ENCODE measurements around the gene SBNO2. TPM values are rescaled to one million over a fixed set of nuclear protein-coding genes. Genes with fewer than 3 reads are reported as not detected.

Gene SBNO2
- polyA plus RNA-seq, 4 donors = 11.8 to 23.5 (median 14.0) TPM

DNA sequence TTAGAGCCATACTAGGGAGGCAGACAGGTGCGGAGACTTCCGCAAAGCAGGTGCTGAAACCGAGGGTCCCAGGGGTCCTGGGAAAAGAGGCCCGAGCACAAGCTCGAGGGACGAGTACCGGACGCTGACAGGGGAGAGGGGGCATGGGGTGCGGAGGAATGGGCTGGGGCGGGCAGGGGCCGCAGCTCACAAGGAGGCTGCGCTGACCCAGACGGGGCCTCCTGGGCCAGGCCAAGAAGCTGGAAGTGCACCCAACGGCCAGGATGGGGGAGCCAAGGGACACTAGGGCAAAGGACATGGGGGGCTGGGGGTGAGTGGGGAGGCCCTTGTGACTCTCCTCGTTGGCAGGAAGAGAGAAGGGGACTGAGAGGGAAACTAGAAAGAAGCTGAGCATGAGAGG is 80.7 kb downstream of the SBNO2 start:
- DNase-seq (ENCODE audit: low read depth in 4 of 4, low spot score in 3 of 4) = no peak

DNA sequence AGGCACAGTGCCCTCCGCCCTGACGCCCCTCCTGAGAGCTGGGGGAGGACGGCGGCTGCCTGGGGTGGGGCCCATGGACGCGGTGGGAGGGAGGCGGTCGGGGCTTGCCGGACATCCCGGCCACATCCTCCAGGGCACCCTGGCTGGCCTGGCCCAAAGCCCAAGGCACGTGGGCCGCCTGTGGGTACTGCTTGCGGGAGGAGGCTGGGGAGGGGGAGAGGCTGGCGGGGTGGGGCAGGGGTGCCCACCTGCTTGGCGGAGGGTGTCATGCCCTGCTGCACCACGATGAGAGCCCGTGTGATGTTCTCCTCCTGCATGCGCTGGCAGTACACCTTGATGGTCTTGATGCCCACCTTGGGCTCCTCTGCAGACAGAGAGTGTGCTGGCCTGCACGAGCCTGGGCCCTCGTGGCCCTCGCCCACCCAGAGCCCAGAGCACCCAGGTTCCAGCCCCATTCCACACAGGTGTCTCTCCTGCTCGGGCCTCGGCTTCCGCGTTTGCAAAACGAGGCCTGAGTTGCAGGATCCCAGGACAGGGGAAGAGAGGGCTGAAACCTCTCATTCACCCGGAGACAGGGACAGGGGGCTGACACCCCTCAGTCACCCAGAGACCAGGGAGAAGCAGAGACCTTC is 82.4 kb downstream of the SBNO2 start:
- DNase-seq (ENCODE audit: low read depth in 4 of 4, low spot score in 3 of 4) = no peak

DNA sequence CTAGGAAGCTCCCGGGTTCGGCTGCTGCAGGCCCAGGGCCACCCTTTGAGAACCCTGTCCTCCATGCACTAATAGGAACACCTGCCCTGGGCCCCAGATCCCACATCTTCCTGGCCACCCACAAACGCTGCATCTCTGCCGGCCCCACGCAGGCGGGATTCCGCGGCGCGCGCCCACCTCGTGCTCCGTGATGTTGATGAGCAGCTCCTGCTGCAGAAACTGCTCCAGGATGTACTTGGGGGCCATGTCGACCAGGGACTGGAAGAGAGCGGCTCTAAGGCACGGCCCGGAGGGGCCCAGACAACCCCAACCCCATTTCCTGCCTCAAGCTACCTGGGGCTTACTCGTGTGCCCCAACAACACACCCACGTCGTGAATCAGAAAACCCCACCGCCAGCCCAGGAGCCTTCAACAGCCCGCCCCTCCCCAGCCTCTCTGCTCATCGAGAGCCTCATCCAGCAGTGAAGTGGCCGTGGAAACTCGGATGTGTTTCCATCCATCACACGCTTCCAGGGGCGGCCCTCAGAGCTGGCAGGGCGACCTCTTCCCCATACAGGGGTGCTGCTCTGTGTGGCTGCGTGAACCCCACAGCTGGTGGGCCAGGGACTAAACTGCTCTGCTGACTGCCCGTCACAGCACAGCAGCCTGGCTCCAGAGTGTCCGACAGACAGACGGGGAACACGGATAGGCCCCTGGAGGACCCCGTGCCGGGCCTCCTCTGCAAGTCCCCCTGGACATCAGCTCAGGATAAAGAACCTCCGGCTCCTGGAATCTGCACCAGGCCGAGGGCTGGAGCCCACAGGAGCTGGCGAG is 83.1 kb downstream of the SBNO2 start:
- no peak for DNase-seq (ENCODE audit: low read depth in 4 of 4, low spot score in 3 of 4)

DNA sequence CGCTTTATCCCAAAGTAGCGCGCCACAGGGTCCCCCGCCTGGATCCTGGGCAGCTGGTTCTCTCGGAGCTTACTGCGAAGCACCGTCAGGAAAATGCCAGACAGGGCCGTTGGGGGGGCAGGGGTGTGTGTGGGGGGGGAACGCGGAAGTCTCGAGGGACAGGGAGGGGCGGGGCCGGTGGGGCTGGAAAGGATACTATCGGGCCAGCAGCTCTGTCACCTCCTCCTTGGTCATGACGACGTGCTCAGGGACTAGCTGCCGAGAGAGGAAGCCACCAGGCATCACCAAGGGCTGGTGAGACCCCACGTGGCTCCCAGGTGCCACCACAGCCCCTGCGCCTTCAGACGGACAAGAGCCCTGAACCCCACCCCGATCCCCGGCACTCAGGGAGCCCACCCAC is 84.2 kb downstream of the SBNO2 start:
- DNase-seq (ENCODE audit: low read depth in 4 of 4, low spot score in 3 of 4) = no peak

DNA sequence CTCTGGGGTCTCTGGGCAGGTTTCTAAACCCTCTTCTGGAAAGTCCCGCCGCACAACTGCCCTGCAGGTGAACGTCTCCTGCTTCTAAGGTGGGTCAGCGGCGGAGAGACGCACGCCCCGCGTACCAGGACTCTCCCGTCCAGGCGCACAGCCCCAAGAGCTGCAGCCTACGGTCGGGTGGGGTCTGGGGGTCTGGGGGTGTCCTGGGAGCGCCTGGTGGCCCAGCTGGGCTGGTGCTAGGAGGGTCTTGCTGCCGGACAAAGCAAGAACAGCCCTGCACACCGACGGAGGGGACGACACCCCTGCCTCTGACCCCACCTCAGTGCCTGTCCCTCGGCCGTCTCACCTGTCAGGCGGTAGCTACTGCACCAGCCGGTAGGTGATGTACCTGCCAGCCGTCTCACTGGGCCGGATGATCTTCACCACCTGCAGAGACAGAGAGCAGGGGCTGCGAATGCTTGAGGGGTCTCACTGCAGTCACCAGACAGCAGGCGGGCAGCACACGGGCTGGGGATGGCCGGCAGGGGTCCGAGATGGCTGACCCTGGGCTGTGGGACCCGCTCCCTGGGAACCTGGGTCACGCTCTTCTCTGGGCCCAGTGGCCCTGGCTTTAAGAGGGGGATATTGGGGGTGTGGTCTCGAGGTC is 84.8 kb downstream of the SBNO2 start:
- no peak for DNase-seq (ENCODE audit: low read depth in 4 of 4, low spot score in 3 of 4)

DNA sequence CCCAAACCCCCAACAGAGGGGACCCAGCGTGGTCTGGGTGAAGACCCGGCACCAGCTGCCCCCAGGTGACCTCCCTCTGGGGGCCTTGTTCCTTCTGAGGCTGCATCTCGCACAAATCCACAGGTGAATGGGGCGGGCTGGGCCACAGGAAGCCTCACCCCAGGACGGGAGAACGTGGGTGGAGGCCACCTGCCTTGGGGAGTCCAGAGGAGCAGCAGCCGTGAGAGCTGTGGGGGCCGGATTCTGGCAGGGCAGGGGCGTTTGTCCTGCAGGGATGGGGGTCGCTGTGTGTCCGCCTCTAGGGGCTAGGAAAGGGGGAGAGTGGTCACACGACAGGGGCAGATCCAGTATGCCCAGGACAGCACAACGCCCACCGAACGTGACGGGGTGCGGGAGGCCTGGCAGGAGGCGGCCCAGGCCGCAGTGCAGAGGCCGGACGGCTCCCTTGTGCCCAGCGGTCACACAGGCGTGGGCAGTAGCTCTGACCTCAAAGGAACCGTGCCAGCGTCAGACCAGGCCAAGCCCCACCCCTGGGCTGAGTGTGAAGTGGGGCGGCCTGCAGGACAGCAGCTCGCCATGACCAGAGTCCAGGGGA is 85.6 kb downstream of the SBNO2 start:
- DNase-seq (ENCODE audit: low read depth in 4 of 4, low spot score in 3 of 4) = no peak

DNA sequence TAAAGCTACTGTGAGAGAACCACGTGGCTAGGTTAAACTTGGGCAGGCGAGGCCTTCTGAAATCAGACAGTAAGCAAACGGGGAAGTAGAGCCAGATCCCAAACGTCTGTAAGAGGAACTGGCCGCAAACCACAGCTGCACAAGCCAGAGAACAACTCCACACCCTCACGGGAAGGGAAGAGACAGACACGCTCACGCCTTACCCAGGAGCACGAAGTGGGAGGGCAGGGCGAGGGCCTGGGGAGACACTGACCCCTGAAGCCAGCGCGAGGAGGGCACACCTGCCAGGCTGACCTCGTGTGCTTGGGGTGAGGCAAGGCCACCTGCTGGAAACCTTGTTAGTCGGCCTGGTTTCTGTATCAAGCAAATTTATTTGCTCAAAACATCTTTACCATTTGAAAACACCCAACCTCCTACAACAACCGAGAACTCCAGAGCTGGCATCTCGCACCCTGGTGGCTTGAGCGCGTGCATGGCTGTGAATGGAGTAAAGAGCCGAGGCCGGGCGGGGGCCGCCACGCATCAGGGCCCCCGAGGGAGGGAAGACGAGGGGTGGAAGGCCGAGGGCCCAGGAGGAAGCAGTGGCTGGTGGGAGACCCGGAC is 86.2 kb downstream of the SBNO2 start:
- no peak for DNase-seq (ENCODE audit: low read depth in 4 of 4, low spot score in 3 of 4)

DNA sequence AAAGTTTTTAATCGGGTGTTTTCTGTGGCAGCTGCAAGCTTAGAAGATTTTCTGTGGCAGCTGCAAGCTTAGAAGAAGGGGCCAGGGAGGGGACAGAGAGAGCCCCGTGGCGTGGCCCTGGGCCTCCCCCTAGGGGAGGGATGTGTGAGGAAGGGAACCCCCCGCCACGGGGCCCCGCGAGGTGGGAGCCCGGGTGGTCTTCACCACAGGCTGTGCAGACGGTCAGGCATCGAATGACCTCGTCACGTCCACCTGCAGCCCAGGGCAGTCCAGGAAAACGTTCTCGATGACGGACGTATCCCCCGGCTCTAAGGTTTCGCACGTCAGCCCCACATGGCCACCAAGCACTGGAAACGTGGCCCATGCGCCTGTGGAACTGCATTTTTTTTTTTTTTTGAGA is 87.5 kb downstream of the SBNO2 start:
- DNase-seq (ENCODE audit: low read depth in 4 of 4, low spot score in 3 of 4) = no peak

DNA sequence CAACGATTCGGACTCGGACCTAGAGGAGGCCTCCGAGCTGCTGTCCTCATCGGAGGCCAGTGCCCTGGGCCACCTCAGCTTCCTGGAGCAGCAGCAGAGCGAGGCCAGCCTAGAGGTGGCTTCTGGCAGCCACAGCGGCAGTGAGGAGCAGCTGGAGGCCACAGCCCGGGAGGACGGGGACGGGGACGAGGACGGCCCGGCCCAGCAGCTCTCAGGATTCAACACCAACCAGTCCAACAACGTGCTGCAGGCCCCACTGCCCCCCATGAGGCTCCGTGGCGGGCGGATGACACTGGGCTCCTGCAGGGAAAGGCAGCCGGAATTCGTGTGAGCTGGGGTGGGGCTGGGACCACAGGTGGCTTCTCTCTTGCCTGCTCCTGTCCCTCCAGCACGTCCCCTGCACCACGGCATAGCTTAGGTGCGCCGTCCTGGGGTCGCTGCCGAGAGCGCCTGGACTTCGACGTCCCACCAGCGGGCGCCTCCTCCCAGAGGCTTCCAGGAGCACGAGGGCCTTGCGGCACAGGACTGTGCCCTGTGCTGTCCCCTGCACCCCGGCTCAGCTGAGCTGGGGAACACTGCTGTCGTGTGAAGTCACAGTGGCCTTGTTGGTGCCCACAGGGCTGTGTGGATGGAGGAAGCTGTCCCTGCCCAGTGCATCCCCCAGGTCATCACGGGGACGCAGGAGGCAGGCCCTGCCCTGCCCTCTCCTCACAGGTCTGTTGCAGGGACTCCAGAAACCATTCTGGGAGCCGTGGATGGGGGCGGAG is 88.2 kb downstream of the SBNO2 start:
- DNase-seq (ENCODE audit: low read depth in 4 of 4, low spot score in 3 of 4) = no peak

DNA sequence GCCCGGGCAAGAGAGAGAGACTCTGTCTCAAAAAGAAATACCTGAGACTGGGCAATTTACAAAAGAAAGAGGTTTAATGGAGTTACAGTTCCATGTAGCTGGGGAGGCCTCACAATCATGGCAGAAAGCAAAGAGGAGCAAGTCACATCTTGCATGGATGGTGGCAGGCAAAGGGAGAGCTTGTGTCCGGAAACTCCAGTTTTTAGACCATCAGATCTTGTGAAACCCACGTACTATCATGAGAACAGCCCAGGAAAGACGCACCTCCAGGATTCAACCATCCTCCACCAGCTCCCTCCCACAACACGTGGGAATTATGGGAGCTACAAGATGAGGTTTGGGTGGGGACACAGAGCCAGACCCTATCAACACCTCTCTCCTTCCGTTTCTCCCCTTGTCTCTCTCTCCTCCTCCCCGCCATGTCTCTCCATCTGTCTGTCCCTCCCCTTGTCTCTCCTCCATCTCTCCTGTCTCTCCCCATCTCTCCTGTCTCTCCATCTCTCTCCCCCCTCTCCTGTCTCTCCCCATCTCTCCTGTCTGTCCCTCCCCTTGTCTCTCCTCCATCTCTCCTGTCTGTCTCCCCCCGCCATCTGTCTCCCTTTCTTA is 88.9 kb downstream of the SBNO2 start:
- DNase-seq (ENCODE audit: low read depth in 4 of 4, low spot score in 3 of 4) = no peak

DNA sequence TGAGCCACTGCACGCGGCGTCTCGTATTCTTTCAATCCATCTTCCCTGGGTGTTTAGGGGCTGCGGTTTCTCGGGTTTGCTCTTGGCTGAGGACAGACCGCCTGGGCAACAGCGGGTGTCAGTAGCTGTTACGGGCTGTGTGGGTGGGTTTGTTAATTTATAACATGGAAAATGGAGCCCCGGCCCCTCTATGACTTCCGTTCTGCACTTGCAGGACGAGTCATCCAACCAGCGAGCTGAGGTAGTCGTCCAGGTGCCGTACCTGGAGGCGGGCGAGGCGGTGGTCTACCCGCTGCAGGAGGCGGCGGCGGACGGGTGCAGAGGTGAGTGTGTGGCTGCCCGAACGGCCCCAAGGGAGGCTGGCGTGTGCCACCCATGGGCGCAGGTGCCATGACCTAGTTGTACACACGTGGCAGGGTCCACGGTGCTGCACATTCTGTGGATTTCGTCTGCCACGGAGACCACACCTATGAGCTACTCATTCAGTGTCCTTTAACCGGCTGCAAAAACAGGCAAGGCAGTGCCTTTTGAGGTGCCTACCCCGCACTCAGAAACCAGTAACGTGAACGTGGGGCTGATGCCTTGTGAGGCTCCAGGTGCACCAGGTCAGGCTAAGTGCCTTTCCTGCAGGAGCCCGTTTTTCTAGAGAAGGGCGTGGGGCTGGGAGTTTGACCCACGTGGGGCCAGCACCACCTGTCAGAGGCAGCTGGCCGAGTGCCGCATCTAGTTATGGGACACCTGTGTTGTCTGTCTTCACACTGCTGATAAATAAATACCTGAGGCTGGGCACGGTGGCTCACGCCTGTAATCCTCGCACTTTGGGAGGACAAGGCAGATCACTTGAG is 89.8 kb downstream of the SBNO2 start:
- DNase-seq (ENCODE audit: low read depth in 4 of 4, low spot score in 3 of 4) = no peak

DNA sequence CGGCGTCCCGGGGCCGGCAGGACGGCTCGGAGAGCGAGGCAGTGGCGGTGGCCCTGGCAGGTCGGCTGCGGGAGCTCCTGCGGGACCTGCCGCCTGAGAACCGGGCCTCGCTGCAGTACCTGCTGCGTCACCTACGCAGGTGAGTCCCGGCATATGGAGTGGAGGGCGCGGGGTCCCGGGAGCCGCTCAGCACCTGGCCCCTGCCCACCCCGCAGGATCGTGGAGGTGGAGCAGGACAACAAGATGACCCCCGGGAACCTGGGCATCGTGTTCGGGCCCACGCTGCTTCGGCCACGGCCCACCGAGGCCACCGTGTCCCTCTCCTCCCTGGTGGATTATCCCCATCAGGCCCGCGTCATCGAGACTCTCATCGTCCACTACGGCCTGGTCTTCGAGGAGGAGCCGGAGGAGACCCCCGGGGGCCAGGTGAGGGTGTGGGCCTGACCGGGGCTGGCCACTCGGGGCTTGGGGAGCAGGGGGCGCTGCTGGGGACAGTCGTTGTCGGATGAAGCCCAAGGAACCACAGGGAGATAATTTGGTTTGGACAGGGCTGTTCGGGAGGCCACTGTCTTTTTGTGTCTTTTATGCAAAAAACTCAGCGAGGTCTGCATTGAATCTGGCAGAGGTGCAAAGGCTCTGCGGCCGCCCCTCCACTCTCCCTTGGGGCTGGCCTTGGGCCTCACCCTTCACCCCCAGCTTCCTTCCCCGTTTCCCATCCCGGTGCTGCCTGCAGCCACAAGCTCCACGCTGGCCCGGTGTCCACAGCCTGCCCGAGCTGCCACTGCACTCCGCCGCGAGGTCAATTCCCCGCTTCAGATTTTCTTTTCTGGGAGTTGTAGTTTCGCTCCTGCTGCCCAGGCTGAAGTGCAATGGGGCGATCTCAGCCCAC is 90.9 kb downstream of the SBNO2 start:
- DNase-seq (ENCODE audit: low read depth in 4 of 4, low spot score in 3 of 4) = no peak

DNA sequence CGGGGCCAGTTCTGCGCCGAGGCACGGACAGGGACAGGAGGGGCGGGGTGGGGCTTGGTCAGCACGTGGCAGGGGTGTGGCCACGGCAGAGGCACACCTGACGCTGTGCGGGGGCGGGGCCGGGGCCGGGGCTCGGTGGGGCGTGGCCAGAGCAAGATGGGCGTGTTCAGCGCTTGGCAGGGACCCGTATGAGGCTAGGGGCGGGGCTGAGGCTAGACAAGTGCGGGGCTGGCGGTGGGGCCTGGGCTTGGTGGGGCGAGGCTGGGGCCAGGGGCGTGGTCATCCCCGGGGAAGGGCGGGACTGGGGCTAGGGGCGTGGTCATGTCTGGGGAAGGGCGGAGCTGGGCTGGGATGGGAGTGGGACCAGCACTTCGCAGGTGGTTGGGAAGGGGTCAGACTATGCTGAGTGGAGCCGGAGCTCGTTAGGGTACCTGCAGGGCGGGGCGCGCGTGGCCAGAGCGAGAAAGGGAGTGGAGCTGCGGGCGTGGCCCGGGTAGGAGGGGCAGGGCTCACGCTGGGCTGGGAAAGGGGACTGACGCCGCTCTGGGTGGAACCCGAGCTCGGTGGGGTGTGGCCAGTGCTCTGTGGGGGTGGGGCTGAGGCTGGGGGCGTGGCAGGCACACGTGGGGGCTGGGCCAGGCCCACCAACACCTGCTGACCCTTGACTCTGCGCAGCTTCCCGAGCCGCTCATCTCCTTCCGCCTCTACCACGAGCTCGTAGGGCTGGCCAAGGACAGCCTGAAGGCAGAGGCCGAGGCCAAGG is 91.7 kb downstream of the SBNO2 start:
- no peak for DNase-seq (ENCODE audit: low read depth in 4 of 4, low spot score in 3 of 4)

DNA sequence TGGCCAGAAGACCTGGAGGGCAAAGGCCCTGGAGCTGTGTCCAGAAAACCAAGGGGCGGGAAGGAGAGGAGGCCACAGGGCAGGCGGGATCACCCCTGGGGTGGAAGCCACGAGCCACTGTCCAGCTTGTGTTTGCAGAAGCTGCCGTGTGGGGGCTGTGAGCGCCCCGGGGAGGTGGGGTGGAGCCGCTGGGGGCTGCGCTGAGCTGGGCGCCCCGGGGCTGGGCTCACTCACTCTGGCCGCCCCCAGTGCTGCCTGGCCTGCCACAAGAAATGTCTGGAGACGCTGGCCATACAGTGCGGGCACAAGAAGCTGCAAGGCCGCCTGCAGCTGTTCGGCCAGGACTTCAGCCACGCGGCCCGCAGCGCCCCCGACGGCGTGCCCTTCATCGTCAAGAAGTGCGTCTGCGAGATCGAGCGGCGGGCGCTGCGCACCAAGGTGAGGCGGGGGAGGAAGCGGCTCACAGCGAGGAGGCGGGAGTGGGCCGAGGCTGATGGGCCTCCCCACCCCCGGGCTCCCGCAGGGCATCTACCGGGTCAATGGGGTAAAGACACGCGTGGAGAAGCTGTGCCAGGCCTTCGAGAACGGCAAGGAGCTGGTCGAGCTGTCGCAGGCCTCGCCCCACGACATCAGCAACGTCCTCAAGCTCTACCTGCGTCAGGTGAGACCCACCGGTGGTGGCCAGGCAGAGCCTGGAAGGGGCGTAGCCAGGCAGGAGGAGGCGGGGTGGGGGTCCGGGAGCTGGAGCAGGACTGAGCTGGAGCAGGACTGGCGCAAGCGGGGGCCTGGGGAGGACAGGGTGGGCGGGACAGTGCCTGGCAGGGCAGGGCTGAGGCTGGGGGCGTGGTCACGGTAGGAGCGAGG is 92.5 kb downstream of the SBNO2 start:
- no peak for DNase-seq (ENCODE audit: low read depth in 4 of 4, low spot score in 3 of 4)

DNA sequence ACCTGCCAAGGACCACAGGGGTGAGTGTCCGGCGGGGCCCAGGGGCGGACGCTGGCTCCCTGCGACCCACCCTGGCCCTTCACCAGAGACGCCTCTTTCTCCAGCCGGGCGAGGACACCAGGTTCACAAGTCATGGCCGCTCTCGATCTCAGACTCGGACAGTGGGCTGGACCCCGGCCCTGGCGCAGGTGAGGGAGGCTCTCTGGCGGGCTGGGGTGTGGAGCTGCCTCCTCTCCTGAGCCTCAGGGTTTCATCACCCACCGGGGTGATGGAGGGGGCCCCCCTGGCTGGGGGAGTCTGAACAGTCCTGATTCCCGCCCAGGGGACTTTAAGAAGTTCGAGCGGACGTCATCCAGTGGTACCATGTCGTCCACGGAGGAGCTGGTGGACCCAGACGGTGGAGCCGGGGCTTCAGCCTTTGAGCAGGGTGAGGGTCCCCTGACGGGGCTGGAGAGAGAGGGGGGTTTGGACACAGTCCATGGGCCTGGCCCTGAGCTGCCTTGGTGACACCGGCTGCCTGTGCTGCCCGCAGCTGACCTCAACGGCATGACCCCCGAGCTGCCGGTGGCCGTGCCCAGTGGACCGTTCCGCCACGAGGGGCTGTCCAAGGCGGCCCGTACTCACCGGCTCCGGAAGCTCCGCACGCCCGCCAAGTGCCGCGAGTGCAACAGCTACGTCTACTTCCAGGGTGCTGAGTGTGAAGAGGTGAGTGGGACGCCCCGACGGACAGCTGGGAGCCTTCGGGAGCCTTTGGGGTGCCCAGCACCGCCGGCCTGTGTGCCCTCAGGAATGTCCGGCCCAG is 93.5 kb downstream of the SBNO2 start:
- DNase-seq (ENCODE audit: low read depth in 4 of 4, low spot score in 3 of 4) = no peak
